Caki2 (cell line): ENCODE measurements around the gene SIPA1. TPM values are rescaled to one million over a fixed set of nuclear protein-coding genes. Genes with fewer than 3 reads are reported as not detected.
"Not testable (repeated sequence)": the region's sequence is repeated elsewhere in the genome, so short reads cannot be mapped to it uniquely, and the experiment has no call there.

Source experiments
- DNase-seq: peaks from one replicate; pipeline ENCODE4 v3.0.0-alpha.2; 2015; ENCODE audit warnings: low read depth
- in situ Hi-C: cut with HindIII; loops from 2 replicates; pipeline ENCODE4 v1.10.0; 2016; ENCODE audit warnings: low sequenced_read_pairs, low pct_unique_long_range_greater_than_20kb, mixed read lengths
- total RNA-seq: library from RNA; depleted of rRNA; stranded (reverse); fragments of >200 nt; shearing (Covaris generic); gene quantifications from 2 replicates; pipeline ENCODE4 v1.2.3, GENCODE V29; 2014; ENCODE audit warnings: low replicate concordance

SIPA1 gene
- total RNA-seq, 1 experiment from 2014 or later, result 34.4 TPM

DNA sequence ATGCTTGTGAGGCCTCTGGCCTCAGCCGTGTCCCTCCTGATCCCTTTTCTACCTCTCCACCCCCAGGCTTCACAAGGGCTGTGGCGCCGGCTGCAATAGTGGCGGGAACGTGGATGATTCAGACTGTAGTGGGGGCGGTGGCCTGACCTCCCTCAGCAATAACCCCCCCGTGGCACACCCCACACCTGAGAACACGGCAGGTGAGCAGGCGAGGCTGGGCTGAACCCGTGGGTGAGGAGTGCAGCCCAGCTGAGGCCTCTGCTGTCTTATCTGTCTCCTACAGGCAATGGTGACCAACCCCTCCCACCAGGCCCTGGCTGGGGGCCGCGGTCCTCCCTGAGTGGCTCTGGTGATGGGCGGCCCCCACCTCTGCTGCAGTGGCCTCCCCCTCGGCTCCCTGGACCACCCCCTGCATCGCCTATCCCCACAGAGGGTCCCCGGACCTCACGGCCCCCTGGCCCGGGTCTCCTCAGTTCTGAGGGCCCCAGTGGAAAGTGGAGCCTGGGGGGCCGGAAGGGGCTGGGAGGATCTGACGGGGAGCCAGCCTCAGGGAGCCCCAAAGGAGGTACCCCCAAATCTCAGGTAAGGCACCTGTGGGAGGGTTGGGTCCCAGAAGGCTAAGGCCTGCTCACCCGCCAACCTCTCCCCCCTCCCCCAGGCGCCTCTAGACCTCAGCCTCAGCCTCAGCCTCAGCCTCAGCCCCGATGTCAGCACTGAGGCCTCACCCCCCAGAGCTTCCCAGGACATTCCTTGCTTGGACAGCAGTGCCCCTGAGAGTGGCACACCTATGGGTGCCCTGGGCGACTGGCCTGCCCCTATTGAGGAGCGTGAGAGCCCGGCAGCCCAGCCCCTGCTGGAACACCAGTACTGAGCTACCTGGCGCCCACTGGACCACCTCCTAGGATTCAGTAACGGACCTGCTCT is 1.5 kb upstream of the SIPA1 start:
- DNase-seq, result no peak
- in situ Hi-C loops, result no loop called here

DNA sequence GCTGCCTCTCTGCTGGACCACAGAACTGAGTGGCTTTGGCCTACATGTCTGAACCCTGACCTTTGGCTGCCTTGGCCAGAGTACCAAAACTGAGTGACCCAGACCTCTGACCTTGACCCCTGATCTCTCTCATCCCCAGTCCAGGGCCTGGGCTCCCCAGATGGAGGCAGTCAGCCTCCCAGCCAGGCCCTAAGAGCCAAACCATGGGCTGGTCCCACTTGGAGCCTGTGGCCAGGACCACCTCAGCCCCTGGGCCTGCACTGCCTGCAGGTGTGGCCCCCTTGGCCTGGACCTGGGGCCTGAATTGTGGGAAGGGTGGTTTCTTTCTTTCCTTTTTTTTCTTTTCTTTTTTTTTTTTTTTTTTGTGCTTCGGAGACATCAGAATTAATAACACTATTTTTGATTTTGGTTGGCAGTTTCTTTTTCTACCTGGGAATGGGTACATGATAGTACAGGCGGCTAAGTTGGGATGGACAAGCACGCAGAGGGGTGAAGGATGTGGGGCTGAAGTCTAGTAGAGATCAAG is 806 bp upstream of the SIPA1 start:
- DNase-seq, result no peak

DNA sequence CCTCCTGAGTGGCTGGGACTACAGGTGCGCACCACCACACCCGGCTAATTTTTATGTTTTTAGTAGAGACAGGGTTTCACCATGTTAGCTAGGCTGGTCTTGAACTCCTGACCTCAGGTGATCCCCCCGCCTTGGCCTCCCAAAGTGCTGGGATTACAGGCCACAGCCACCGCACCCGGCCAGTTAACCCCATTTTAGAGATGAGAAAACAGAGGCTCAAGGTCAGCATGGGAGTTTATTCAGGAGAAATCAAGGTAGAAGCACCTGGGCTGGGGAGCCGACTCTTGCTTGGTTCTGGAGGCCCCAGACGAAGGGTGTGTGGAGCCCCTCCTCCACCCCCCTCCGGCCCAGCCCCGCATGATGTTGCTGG is 1.3 kb downstream of the SIPA1 start:
- in situ Hi-C loops, DNase-seq: not testable (repeated sequence)

More for the DNA sequence above, 806 bp upstream of the SIPA1 start:
- in situ Hi-C loops, result no loop called here

DNA sequence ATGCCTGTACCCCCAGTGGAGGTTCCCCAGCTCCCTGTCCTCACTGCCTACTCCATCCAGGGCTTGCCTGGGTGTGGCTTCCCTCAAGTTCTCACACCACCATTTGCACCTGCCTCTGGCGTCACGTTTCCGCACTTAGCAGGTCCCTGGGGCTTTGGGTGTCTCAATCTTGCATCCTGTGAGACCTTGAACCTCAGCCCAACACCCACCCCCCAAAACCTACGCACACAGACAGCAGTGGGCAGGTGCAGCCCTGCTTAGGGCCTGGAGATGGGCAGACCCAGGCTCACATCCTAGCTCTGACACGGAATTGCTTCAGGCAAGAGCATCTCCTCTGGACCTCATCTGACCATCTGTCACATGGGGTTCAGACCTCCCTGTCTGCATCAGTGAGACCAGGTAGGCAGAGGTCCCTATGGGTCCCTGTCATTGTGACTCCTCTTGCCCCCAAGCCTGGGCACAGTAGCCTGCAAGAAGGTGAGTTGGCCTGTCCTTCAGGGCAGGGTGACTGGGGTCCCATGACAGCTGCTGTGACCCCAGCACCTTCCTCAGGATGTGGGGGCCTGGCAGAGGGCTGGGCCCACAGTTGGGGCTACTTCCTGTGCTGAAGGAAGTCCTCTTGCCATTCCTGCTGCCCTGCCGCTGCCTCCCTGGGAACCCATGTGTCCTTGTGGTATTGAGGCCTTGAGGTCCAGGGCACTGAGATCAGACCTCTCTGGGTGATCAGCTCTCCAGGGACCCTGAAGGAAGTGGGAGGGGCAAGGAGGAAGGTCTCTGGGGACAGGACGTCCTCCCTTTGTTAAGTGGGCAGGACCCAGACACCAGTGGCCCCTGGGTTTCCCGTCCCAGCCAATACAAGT is 2.0 kb downstream of the SIPA1 start:
- in situ Hi-C loops, result no loop called here
- DNase-seq, result no peak

DNA sequence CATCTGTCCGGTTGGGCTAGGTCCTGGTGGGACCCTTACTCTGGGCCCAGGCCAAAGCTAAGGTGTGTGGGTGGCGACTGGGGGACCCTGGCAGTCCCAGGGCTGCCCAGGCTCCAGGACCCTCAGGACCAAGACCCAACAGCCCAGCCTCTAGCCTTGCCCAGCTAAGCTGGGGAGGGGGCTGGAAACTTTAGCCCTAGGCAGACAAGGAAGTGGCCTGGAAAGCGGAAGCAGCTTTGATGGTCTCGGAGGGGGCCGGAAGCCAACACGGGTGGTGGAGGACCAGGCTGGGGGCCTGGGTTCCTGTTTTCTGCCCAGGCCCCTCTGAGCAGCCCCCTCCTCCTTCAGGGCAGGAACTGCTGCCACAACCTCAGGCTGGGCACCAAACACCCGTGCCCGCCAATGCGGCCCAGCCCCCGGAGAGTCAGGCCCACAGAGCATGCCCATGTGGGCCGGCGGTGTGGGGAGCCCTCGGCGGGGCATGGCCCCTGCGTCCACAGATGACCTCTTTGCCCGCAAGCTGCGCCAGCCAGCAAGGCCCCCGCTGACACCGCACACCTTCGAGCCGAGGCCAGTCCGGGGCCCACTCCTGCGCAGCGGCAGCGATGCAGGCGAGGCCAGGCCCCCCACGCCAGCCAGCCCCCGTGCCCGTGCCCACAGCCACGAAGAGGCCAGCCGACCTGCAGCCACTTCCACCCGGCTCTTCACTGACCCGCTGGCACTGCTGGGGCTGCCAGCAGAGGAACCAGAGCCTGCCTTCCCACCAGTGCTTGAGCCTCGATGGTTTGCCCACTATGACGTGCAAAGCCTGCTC is 2.8 kb downstream of the SIPA1 start:
- in situ Hi-C loops, result no loop called here
- no peak for DNase-seq

DNA sequence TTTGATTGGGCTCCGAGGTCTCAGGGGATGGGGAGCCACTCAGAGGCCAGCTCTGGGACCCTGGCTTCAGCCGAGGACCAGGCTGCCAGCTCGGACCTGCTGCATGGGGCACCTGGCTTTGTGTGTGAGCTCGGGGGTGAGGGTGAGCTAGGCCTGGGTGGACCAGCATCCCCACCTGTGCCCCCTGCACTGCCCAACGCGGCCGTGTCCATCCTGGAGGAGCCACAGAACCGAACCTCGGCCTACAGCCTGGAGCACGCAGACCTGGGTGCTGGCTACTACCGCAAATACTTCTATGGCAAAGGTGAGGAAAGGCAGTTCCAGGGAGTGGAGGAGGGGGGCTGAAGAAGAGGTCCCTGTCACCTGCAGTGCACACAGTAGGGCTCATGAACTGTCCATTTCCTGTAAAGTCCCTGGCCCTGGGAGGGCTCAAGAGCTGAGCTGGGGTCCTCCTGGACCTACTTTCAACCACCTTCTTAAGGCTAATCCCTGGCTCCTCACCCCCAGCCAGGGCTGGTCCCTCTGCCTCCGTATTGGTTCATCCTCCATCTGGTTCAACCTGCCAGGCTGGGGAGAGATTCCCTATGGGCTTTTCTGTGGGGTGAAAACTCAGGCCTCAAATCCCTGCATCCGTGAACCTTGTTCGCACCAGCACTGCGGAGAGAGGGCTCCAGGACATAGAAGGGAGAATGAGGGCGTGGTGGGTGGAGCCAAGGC is 3.6 kb downstream of the SIPA1 start:
- DNase-seq, result no peak
- in situ Hi-C loops, result no loop called here

DNA sequence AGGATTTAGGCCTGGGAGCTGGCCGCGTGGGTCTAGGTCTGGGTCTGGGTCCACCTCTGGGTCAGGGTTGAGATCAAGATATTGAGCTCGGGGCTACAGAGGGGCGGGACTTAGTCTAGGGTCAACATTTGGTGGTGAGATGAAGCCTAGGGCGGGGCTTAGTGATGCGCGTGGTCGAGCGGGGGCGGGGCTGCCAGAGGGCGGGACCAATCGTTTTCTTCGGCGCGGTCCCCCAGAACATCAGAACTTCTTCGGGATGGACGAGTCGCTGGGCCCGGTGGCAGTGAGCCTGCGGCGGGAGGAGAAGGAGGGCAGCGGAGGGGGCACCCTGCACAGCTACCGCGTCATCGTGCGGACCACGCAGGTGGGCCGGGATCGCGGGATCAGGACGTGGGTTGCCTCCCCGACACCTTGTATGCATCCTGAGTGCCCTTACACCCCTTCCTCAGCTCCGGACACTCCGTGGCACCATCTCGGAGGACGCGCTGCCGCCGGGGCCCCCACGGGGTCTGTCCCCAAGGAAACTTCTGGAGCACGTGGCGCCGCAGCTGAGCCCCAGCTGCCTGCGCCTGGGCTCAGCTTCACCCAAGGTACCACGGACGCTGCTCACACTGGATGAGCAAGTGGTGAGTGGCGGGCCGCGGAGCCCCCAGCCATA is 4.2 kb downstream of the SIPA1 start:
- in situ Hi-C loops, result no loop called here

DNA sequence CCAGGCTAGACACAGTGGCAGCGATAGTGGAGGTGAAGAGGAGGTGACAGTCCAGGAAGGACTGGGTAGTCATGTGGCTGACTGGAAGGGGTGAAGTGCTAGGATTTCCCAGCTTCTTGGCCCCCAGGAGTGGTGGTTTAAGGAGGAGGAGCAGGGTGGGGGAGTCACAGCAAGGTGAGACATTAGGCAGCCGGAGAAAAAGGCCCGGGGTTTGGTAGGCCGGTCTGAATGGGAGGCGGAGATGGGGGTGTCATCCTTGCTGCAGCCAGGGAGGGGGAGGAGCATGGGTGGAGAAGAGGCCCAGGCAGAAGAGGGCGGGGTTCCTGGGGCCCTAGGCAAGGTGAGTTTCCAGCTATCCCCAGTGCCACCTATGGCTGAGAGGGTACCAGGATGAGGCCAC is 6.1 kb downstream of the SIPA1 start:
- in situ Hi-C loops, result no loop called here
- DNase-seq, result peak; percentile 63

More for the DNA sequence above, 4.2 kb downstream of the SIPA1 start:
- no peak for DNase-seq

DNA sequence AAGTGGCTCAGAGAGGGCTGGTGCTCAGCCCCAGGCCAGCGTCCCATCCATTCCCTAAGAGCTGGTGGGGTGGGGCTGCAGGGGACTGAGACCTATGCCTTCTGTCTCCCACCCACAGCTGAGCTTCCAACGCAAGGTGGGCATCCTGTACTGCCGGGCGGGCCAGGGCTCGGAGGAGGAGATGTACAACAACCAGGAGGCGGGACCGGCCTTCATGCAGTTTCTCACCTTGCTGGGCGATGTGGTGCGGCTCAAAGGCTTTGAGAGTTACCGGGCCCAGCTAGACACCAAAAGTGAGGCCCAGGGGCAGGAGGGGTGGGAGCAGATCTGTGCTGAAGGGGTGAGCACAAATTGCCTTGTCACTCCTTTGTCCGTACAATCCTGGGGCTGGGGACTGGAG is 6.9 kb downstream of the SIPA1 start:
- DNase-seq, result no peak
- in situ Hi-C loops, result no loop called here

DNA sequence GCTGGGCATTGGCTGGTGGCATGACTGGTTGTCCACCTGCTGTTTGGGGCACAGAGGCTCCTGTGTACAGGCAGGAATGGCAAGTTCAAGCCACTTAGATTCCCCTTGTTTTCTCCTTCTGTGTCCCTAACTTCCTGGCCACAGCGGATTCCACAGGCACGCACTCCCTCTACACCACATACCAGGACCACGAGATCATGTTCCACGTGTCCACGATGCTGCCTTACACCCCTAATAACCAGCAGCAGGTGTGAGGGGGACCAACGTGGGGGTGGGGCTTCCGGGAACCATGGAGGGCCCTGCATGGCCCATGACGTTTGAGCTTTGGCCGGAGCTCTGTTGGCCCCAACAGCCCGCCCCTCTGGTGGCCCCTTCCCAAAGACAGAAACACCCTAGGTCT is 7.8 kb downstream of the SIPA1 start:
- no peak for DNase-seq
- in situ Hi-C loops, result no loop called here

DNA sequence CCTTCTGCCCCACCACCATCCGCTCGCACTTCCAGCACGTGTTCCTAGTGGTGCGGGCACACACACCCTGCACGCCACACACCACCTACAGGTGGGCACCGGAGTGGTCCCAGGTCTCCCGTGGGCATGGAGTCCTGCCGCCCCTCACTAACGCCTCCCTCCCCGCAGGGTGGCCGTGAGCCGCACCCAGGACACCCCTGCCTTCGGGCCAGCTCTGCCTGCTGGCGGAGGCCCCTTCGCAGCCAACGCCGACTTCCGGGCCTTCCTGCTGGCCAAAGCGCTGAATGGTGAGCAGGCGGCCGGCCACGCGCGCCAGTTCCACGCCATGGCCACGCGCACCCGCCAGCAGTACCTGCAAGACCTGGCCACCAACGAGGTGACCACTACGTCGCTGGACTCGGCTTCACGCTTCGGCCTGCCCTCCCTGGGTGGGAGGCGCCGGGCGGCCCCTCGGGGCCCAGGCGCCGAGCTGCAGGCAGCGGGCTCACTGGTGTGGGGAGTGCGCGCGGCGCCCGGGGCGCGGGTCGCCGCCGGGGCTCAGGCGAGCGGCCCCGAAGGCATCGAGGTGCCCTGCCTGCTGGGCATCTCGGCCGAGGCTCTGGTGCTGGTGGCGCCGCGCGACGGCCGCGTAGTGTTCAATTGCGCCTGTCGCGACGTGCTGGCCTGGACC is 8.5 kb downstream of the SIPA1 start:
- in situ Hi-C loops, result no loop called here
- DNase-seq, result no peak

DNA sequence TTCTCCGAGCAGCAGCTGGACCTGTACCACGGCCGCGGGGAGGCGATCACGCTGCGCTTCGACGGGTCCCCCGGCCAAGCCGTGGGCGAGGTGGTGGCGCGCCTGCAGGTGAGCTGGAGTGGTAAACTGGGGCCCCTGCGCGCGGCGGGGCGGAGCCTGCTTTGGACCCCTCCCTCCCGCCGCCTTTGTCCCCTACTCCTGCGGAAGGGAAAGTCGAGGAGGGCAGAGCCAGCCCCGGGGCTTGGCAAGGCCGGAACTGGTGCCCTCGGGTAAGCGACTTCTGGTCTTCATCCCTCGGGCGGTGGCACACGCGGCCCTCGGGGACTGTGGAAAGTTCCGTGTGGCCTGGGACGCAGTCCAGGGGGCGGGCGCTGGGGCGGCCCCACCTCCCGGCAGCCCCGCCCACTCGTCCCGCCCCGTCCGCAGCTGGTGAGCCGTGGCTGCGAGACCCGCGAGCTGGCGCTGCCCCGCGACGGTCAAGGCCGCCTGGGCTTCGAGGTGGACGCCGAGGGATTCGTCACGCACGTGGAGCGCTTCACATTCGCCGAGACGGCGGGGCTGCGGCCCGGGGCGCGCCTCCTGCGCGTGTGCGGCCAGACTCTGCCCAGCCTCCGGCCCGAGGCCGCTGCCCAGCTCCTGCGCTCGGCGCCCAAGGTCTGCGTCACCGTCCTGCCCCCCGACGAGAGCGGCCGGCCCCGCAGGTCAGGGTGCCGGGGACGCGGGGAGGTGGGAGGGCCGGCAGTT is 9.2 kb downstream of the SIPA1 start:
- in situ Hi-C loops, result no loop called here

DNA sequence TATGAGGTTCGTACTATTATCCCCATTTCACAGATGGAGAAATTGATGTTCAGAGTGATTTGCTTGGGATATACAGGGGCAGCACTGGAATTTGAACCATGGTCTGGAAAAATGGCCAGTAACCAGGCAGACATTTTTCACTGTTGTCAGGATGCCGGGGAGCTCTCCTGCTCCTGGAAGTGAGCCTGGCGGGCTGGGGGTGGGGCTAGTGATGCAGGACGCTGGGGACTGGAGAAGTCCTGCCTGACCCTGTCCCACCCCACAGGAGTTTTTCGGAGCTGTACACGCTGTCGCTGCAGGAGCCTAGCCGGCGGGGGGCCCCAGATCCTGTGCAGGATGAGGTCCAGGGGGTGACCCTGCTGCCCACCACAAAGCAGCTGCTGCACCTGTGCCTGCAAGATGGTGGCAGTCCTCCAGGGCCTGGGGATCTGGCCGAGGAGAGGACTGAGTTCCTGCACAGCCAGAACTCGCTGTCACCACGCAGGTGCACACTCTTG is 11.1 kb downstream of the SIPA1 start:
- in situ Hi-C loops, result no loop called here

More for the DNA sequence above, 9.2 kb downstream of the SIPA1 start:
- DNase-seq, result peak; percentile 63

DNA sequence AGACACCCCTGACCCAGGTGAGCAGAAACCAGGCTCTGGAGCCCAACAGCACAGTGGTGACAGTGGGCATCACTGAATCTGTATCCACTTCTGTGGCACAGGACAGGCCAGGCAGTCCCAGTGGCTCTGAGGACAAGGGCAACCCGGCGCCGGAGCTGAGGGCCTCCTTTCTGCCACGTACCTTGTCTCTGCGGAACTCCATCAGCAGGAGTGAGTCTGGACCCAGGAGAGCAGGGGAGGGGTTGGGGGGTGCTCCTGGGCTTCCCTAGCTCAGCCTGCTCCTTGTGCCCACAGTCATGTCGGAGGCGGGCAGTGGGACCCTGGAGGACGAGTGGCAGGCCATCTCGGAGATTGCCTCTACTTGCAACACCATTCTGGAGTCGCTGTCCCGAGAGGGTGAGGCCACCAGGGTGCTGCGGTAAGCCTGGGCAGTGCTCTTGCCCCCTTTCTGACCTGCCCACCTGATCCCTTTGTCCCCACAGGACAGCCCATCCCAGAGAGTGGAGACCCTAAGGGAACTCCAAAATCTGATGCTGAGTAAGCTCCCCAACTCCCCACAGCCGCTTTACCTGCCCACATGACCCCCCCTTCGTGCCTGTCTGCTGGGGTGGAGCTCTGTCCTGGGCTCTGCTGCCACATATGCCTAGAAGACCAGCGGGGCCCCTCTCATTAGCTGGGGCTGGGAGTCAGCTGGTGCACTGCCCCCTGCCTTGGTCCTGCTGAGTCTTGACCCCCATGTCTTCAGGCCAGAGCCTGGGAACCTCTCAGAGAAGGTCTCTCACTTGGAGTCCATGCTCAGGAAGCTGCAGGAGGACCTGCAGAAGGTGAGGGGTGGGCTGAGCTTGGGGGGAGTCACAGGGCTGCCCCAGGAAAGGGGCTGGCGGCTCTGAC is 12.0 kb downstream of the SIPA1 start:
- in situ Hi-C loops, result no loop called here
- no peak for DNase-seq

More for the DNA sequence above, 11.1 kb downstream of the SIPA1 start:
- DNase-seq, result no peak
